ENCODE measurements around the gene WDR18.

DNA sequence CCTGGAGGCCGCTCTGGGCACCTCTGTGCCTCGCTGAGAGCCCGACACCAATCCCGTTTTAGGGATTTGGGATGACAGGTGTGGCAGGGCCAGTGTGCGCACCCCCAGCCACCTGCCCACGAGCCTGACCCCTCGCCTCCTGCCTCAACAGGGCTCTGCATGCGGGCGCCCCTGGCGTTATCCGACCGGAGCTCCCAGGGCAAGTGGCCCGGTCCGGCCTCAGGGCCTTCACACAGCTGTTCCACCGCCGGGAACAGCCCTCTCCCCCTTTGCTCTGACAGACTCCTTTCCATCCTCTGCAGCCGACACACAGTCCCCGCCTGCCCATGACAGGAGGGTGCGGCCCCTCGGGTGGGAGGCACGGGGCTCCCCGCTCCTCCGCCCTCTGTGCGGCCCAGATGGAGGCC, 7.1 kb upstream of the WDR18 start:
- TF ChIP-seq TAF1 (IDR thresholded peaks at IDR 0.05; ENCODE audit: borderline replicate concordance, low read depth, low read length) = no peak
- TF ChIP-seq NFIC (IDR thresholded peaks at IDR 0.05; ENCODE audit: borderline replicate concordance) = no peak
- TF ChIP-seq ELF1 (IDR thresholded peaks at IDR 0.05) = no peak
- TF ChIP-seq SMC3 (IDR thresholded peaks at IDR 0.05; ENCODE audit: low read depth, low read length) = no peak
- TF ChIP-seq TCF12 (IDR thresholded peaks at IDR 0.05) = no peak
- TF ChIP-seq, protein P1, sequence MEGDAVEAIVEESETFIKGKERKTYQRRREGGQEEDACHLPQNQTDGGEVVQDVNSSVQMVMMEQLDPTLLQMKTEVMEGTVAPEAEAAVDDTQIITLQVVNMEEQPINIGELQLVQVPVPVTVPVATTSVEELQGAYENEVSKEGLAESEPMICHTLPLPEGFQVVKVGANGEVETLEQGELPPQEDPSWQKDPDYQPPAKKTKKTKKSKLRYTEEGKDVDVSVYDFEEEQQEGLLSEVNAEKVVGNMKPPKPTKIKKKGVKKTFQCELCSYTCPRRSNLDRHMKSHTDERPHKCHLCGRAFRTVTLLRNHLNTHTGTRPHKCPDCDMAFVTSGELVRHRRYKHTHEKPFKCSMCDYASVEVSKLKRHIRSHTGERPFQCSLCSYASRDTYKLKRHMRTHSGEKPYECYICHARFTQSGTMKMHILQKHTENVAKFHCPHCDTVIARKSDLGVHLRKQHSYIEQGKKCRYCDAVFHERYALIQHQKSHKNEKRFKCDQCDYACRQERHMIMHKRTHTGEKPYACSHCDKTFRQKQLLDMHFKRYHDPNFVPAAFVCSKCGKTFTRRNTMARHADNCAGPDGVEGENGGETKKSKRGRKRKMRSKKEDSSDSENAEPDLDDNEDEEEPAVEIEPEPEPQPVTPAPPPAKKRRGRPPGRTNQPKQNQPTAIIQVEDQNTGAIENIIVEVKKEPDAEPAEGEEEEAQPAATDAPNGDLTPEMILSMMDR (IDR thresholded peaks at IDR 0.05) = no peak
- TF ChIP-seq YY1 (IDR thresholded peaks at IDR 0.05; ENCODE audit: low read depth) = no peak
- no peak for TF ChIP-seq PBX3 (IDR thresholded peaks at IDR 0.05)
- TF ChIP-seq MXI1 (IDR thresholded peaks at IDR 0.05; ENCODE audit: low read depth, low read length) = no peak
- TF ChIP-seq EP300 (IDR thresholded peaks at IDR 0.05; ENCODE audit: borderline replicate concordance in 1 of 2, low read depth in 1 of 2, low read length in 1 of 2) = no peak
- no peak for TF ChIP-seq FOXM1 (IDR thresholded peaks at IDR 0.05; ENCODE audit: low read depth)
- TF ChIP-seq, protein P2, sequence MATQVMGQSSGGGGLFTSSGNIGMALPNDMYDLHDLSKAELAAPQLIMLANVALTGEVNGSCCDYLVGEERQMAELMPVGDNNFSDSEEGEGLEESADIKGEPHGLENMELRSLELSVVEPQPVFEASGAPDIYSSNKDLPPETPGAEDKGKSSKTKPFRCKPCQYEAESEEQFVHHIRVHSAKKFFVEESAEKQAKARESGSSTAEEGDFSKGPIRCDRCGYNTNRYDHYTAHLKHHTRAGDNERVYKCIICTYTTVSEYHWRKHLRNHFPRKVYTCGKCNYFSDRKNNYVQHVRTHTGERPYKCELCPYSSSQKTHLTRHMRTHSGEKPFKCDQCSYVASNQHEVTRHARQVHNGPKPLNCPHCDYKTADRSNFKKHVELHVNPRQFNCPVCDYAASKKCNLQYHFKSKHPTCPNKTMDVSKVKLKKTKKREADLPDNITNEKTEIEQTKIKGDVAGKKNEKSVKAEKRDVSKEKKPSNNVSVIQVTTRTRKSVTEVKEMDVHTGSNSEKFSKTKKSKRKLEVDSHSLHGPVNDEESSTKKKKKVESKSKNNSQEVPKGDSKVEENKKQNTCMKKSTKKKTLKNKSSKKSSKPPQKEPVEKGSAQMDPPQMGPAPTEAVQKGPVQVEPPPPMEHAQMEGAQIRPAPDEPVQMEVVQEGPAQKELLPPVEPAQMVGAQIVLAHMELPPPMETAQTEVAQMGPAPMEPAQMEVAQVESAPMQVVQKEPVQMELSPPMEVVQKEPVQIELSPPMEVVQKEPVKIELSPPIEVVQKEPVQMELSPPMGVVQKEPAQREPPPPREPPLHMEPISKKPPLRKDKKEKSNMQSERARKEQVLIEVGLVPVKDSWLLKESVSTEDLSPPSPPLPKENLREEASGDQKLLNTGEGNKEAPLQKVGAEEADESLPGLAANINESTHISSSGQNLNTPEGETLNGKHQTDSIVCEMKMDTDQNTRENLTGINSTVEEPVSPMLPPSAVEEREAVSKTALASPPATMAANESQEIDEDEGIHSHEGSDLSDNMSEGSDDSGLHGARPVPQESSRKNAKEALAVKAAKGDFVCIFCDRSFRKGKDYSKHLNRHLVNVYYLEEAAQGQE (IDR thresholded peaks at IDR 0.05; ENCODE audit: low read depth, low read length) = no peak
- TF ChIP-seq, protein P3, sequence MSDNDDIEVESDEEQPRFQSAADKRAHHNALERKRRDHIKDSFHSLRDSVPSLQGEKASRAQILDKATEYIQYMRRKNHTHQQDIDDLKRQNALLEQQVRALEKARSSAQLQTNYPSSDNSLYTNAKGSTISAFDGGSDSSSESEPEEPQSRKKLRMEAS (IDR thresholded peaks at IDR 0.05; ENCODE audit: low read depth) = no peak

Measured in SK-N-SH (cell line).